GM18861 (cell line): ENCODE data around the gene SLCO2B1.

Experiments
- ATAC-seq: cut with Tn5 transposase; IDR thresholded peaks from one replicate; pipeline ENCODE4 v1.9.1; 2021; ENCODE audit not compliant: unreplicated experiment

The SLCO2B1 gene

DNA sequence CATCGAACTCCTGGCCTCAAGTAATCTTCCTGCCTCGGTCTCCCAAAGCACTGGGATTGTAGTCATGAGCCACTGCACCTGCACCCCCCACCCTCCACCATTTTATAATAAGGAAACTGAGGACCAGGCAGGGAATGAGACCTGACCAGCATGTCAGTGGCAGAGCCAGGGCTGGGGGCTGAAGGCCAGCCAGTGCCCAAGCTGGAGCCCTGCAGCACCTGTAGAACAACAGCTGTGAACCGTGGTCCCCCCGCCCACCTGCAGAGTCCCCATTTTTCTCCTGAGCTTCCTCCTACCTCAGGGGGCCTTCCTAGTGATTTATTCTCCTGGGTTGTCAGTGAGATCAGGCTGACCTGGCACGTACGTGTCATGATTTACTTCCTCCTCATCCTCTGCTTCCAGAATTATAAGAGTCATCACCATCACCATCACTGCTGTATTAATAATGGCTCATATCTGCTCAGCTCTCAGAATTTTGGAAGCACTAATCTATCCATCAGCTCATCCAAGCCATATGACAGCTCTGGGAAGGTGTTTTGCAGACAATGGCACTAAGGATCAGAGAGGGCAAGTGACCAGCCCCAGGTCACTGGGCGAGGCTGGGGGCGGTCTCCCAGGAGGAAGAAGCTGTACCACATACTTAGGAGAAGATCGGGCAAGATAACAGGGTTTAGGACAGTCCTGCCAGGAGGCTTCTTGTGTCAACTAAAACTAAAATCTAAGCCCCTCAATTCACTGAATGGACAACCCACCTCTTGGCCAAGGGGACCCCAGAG lies 5.5 kb upstream of the SLCO2B1 start:
- no peak for ATAC-seq

DNA sequence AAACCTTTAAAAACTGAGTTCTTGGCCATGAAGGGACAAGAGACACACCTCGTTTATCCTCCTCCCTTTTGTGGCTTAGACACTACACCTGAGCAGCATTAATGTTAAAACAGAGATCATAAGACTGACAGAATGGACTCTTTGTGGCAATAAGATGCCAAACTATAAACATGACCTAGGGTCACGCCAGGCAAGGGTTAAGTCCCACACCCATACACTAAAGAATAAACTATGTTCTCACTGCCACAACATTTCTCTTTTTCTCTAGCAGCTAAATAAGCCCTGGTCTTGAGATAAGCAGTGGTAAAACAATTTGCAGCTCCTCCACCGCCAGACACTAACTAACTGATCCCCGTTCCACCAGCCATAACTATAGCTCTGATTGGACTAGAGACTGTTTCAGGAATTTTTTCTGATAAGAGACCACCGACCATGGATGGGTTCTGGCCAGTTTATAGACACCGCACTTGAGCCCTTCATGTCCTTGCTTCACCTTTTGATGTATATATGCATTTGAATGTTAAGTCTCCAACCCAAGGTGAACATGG lies 4.9 kb upstream of the SLCO2B1 start:
- ATAC-seq = no peak

DNA sequence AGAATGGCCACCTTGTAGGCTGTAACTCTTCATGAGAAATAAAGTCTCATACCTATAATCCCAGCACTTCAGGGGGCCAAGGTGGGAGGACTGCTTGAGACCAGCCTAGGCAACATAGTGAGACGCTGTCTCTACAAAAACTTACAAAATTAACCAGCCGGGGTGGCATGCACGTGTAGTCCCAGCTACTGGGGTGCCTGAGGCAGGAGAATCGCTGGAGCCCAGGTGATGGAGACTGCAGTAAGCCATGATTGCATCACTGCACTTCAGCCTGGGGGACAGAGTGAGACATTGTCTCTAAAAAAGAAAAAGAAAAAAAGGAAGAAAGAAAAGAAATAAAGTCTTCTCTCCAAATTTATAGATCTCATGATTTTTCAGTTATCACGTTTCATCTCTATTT lies 4.2 kb upstream of the SLCO2B1 start:
- ATAC-seq = no peak

DNA sequence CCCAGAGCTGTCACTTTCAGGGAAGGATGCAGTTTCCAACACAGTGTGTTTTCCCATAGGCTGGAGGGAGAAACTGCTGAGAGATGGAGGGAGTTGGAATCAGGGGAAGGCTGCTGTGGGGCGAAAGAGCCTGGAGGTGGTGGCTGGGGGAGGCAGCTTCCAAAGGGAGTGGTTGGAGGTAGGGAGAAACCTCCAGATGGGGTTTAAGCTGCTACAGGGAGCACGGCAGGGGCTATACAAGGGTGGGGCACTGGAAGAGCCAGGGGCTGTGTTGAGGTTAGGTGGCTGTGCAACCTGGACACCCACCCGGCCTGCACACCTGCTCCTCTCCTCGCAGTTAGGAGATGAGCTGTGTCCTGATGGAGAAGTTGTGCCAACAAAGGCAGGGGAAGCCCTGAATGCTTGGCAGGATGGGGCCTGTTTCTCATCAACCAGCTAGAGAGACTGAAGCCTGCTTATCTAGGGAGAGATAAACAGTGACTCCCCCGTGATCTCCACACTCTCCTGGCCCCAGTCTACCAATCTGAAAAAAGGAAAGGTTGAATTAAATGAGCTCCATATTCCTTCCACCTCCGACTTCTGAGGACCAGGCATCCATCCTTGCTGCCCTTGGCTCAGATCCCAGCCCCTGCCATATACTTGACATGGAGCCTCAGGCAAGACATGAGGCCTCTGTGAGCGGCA lies 3.6 kb upstream of the SLCO2B1 start:
- no peak for ATAC-seq

DNA sequence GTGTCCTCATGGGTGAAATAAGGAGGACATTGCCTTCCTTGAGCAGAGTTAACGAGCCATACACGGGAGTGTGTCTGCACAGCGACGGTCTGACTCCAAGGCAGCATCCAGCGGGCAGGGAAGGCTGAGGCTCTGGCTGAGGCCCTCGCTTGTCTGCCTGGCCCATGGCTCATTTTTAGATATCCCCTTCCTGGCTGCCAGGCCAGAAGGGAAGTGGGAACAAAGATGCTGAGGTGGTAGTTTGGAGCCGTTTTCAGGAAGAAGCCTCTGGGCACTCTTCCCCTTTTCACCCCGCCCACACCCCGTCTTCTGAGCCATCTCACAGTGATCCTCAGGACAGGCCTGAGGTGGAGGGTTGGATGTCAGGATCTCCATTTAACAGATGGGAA lies 3.0 kb upstream of the SLCO2B1 start:
- ATAC-seq = no peak

DNA sequence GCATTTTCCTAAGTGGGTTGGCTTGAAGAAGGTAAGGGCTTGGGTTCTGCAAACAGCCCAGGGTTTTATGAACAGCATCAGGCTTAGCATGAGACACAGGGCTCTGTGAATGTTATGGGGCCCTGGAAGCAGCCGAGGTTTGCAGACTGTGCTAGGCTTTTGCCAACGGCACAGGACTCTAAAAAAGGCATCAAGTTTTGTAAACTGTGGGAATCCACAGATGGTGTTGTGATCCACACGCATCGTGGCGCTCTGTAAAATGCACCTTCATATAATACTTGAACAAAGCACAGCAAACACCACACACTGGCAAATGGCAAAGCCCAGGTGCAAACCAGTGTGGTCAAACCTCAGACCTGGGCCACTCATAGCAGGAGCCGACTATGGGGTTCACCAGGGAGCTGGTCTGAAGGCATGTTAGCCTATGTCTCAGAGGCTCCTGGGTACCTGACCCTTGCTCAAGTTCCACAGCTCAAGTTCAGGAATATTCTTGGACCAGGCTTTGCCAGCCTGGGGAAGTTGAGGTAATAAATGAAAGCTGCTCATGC lies 2.4 kb upstream of the SLCO2B1 start:
- no peak for ATAC-seq

DNA sequence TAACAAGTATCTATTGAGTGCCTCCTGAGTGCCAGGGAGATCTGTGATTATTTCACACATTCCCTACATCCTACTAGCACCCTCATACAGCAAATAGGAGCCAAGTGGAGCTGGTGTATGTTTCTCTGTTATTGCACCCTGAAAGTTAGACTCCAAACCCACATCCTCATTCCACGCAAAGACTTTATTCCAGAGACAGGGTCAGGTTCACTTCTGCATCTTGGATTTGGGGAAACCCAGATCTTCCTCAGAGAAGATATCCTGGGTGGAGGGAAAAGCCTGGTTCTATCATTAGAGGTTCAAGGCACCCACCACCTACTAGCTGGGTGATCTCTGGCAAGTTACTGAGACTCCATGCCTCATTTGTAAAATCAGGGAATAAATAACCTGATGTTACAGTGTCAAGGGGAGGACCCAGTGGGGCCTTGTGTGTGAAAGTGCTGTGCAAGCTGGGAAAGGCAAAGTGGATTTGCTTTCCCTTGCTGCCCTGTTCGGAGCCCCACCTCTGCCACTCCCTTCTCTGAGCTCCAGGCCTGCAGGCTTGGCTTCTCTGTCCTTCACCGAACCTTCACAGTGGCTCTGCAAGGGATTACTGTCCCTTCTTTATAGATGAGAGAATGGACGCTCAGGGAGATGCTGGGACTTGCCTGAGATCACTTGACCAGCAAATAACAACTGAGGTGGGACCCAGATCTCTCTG lies 991 bp upstream of the SLCO2B1 start:
- ATAC-seq = no peak

DNA sequence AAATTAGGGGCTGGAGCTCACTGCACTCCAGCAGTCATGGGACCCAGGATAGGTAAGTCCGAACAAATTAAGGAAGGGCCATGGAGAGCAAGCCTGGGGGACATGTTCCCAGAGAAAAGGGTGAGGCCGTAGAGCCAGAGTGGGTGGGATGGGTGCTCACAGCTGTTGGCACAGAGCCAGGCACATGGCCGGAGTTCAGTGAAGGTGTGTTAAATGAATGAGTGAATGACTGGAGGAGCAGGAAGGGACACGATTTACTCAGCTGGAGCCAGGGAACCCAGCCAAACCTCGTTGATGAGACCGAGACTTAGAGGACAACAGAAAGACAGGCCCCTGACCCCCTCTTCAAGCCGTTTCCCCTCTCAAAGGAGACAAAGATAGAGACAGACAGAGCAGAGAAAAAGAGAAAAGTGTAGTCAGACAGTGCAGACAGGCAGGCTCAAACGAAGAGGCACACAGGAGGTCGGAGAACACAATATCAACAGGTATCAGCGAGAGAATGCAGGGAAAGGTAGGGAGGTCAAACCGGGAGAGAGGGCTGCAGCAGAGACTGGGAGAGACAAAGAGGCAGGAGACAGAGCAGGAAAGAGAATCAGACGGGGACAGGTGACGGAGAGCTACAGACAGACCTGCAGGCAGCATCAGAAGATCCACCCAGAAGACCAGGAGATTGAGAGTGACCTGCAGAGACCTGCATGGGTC lies 590 bp downstream of the SLCO2B1 start:
- no peak for ATAC-seq

DNA sequence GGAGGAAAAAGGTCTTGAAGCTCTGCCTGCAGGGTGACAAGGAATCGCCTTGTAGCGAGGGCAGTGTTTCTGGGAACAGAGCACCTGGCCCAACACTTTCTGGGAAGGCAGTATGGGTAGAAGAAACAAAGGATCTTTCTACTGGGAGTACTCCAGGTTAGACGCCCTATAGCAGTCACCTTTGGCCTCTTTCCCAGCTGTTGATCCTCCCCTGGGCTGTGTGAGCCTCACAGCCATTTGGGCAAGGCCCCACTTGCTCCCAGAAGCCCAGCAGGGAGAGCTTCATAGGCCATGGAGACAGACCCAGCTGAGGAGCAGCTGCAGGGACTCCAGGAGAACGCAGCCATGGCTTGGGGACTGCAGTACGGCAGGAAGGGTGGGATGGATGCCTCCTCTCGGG lies 1.2 kb downstream of the SLCO2B1 start:
- ATAC-seq = no peak

DNA sequence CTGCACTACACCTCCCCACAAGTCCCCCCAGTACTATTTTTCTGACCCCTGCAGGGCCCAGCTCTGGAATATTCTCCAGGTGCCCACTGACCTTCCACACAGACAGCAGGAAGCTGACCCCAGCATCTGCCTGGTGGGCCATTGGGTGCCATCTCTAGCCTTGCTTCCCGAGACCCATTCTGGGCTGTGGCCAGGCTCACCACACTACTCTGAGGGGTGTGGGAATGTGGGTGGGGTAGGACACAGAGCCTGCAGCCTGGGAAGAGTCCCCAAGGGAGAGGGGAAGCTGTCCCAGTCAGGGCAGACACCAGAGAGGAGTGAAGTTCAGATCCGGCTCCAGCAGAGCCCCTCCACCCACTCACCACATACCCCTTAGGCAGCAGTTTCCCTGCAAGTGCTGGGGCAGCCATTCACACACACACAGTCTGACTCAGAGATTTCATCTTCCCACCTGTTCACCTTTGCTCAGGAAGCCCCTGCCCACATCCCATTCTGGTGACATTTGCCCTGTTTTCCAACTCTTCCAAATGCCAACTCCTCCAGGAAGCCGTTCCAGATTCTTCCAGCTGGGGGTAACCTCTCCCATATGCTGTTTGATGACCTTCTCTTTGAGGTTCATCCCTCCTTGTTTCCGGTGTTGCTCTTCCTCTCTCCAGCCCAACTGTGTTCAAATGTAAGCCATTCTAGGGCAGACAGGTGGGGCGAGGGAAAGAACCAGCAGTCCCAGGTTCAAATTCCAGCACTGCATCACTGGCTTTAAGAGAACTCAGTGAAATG lies 1.9 kb downstream of the SLCO2B1 start:
- ATAC-seq = no peak

DNA sequence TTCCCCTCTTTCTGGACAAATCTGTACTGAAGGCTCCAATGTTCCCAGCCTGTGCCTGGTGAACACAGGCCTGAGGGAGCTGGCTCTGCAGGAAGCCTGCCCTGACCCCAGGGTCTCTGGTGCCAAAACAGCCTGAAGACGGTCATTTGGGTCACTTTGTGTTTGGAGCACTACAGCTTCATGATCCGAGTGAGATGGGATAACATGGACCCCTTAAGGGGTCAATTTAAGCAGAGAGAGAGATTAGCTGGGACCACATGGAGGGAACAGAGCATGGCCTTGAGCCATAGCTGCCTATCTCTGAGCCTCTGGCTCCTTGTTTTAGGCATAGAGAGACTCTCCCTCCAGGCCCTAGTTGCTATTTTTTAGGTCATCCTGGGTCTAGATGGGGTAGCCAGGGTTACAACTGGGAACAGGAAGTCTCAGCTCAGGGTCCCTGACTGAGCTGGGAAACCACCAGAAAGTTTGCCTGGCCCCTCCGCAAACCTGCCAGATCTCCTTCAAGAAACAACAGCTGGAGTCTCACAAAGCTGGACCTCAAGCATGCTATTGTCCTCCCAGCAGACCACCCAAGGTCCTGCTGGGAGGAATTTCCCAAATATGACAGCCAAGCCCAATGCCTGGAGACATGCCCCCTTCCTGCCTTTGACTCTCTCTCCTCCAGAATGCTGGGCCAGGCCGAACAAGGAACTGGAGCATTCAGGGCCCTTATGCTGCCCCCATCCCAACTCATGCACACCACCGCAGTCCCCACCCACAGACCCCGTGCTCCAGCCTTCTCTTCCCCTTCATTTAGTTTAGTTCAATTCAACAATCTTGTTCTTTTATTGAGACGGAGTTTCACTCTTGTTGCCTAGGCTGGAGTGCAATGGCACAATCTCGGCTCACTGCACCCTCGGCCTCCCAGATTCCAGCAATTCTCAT lies 4.0 kb downstream of the SLCO2B1 start:
- no peak for ATAC-seq

DNA sequence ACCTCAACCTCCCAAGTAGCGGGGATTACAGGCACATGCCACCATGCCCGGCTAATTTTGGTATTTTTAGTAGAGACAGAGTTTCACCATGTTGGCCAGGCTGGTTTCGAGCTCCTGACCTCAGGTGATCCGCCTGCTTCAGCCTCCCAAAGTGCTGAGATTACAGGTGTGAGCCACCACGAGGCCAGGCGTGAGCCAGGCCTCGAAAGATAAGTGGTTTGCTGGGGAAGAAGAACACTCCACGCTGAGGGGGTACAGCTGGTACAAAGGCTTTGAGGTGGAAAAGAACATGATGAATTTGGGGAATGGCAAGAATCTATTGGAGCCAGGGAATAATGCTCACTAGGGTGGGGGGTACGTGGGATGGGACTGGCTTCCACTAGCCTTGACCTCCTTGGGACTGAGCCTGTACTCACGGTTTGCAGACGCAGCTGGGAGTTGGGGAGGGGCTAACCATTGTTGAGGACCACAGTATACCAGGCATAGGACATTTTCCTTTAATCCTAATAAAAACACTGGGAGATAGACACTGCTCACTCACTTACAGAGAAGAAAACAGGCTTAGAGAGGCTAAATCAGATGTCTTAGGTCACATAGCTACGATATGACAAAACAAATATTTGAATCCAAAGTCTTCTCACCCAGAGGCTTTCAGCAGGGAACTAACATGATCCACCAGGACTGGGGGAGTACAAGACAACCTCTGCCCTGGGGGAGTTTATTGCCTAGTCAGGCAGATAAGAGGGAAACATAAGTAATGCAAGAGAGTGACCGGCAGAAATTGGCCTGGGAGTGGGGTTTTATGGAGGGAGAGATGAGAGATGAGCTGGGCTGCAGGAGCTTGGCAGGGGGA lies 4.9 kb downstream of the SLCO2B1 start:
- ATAC-seq = no peak

DNA sequence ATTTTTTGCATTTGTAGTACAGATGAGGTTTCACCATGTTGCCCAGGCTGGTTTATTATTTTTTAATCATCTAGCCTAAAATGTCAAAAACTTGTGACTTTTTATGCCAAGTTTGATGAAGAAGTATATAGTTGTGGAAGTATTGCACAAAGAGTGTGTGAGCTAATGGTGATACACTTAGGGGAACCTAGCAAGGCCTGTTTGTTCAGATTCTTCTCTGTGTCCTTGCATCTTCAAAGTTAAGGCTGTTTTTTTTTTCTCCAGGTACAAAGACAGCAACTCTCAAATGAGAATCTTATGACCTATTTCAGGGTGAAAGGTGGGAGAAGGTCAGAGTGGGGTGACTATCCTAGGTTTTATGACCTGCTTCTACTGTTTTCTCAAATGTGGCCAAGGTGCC lies 7.3 kb downstream of the SLCO2B1 start:
- no peak for ATAC-seq

DNA sequence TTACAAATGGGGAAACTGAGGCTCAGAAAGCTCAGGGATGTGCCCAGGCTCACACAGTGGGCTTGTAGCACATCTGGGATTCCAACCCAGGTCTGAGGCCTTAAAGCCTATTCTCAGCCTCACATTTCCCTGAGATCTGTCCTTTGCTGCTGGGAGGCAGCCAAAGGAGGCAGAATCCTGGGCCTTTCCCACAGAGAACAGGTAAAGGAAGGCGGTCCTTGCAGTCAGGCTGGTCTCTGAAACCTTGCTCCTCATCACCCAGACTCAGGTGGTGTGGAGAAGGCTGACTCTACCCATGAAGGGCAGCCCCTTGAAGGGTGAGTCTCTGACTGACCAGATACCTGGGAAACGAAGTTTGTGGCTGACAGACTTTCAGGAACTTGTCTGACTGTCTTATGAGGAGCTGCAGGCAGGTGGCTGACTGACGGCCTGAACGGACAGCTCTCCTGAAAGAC lies 7.8 kb downstream of the SLCO2B1 start:
- ATAC-seq = no peak

DNA sequence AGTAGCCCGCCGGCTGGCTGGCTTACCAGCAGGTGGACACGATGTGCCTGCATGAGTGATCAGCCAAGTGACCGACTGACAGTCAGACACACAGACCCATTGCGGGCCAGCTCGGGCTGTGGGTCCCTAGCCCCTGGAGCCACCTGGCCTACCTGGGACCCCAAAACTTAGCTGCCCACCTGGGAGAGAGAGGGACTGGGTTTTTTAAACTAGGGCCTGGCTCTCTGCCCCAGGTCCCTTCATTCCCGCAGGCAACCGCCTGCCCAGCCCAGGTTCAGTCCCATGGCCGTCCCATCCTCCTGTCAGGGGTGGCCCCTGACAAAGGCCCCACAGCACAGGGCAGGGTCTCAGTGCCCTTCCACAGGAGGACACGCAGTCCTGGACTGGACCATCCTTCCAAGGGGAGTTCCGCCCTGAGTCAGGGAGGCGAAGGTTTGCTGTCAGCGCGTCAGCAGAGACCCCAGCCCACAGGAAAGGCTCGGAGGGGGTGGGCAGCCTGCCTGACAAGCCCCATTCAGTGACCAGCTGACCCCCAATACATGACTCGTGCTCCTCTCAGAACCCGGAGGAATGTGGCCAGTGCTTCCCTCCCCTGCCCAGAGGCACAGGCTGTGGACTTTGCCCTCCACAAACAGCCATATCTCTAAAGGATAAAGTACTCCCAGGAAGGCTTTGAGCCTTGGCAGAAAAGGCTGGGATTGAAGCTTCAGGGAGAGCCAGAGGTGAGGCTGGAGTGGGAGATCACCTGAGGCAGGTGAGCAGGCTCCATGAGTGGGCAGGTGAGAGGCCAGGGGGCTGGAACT lies 8.4 kb downstream of the SLCO2B1 start:
- no peak for ATAC-seq

DNA sequence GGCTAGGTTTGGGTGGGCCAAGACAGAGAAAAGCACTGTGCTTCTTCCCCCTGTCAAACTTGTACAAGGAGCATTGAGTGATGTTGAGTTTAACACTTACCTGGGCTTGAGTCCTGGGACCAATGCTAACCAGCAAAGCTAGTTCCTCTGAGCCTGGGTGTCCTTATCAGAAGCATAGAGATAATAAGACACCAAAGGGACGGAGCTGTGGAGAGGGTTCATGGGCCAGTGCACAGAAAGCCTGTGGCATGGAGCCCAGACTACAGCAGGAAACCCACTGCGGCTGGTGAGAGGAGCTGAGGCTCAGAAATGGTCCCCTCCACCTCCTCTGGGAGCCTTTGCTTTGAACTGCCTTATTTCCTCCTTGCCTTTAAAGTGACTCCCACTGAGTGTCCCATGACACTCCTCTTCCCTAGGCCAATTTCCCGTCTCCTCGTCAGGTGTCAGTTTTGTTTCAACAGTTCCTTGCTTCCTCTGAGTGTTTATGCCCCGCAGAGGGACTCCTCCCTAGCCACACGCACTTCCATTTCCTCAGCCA lies 9.4 kb downstream of the SLCO2B1 start:
- no peak for ATAC-seq

DNA sequence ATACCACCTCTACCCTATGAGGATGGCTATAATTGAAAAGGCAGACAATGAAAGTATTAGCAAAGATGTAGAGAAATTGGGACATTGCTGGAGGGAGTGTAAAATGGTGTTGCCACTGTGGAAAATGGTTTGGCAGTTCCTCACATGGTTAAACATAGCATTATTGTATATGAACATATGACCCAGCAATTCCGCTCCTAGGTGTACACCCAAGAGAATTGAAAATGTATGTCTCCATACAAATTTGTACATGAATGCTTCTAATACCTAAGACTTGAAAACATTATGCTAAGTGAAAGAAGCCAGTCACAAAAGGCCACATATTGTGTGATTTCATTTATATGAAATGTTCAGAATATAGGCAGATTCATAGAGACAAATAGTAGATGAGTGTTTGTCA lies 10.0 kb downstream of the SLCO2B1 start:
- no peak for ATAC-seq
